ENCODE results near the gene MAMDC2.
A peak's percentile ranks its signal among the peaks of the same experiment; 100 is the strongest.

DNA sequence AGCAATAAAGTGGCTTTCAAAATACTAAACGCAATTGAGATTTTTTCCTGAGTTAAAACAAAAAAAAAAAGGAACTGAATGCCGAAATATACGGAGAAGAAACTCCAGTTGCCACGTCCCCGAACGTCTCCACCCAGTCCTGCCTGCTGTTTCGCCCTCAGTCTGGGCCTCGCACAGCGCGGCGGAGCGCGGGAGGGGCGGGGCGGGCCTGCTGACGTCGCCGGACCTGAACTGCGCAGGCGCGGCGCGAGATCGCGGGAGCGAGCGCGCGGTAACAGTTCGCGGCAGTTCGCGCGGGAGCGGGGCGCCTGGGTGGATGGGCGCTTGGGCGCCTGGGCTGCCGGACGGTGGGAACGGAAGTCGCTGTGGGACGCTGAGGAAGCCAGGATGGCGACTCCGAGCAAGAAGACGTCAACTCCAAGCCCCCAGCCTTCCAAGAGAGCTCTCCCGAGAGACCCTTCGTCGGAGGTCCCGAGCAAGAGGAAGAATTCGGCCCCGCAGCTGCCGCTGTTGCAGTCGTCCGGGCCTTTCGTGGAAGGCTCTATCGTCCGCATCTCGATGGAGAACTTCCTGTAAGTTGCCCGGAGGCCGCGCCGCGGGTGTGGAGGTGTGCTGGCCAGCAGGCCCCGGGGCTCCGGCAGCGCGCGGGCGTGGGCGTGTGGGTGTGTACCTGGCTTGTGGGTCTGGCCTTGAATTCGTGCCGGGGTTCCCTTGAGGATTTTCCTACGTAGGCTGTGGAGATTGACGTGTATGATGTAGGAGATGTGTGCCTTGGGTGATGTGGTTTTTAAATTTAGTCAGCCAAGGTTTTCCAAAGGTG, 215.3 kb downstream of the MAMDC2 start, which contains the start of gene SMC5:
- TF ChIP-seq POLR2A (IDR thresholded peaks at IDR 0.05; ENCODE audit: extremely low read depth, insufficient read length) (peak; percentile 87), MYC (IDR thresholded peaks at IDR 0.05; ENCODE audit: low read depth, low read length) (0 out of 2 replicates have a peak, but pooled peaks have one; percentile 56)
- TF ChIP-seq, protein P1, sequence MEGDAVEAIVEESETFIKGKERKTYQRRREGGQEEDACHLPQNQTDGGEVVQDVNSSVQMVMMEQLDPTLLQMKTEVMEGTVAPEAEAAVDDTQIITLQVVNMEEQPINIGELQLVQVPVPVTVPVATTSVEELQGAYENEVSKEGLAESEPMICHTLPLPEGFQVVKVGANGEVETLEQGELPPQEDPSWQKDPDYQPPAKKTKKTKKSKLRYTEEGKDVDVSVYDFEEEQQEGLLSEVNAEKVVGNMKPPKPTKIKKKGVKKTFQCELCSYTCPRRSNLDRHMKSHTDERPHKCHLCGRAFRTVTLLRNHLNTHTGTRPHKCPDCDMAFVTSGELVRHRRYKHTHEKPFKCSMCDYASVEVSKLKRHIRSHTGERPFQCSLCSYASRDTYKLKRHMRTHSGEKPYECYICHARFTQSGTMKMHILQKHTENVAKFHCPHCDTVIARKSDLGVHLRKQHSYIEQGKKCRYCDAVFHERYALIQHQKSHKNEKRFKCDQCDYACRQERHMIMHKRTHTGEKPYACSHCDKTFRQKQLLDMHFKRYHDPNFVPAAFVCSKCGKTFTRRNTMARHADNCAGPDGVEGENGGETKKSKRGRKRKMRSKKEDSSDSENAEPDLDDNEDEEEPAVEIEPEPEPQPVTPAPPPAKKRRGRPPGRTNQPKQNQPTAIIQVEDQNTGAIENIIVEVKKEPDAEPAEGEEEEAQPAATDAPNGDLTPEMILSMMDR (IDR thresholded peaks at IDR 0.05; ENCODE audit: low read depth, low read length) = no peak
- TF ChIP-seq, protein P2, sequence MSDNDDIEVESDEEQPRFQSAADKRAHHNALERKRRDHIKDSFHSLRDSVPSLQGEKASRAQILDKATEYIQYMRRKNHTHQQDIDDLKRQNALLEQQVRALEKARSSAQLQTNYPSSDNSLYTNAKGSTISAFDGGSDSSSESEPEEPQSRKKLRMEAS (IDR thresholded peaks at IDR 0.05; ENCODE audit: low read depth, low read length) = peak; percentile 10; the same call in 1 of the 2 replicates

Measured in NB4 (cell line).